Measurements from ENCODE around the gene IGFBP6.

Gene IGFBP6

GRCh38 chr12:53131844-53132243 is 34.4 kb downstream of the IGFBP6 start:
- Histone ChIP-seq H3K4me2 (ENCODE audit: low read length) (no peak overlapping the region), H3K27me3 (ENCODE audit: insufficient read depth, low read length) (no peaks in the 10 kb centered on the region), H3K9me2 (ENCODE audit: low read depth, low read length) (no peaks in the 10 kb centered on the region), H4K20me1 (ENCODE audit: insufficient read depth, low read length) (no peaks in the 10 kb centered on the region), H3K4me3 (ENCODE audit: low read depth, low read length, poor library complexity, severe bottlenecking) (no peak overlapping the region), H3K9ac (ENCODE audit: low read length) (no peak overlapping the region), H3K36me3 (ENCODE audit: insufficient read depth, low read length) (no peaks in the 10 kb centered on the region), H3K79me2 (ENCODE audit: insufficient read depth, low read length) (no peaks in the 10 kb centered on the region), H2AFZ (ENCODE audit: low read length) (no peak overlapping the region), H3F3A (ENCODE audit: insufficient read depth, low read length) (no peaks in the 10 kb centered on the region), H3K4me1 (ENCODE audit: insufficient read depth, low read length, severe bottlenecking) (no peaks in the 10 kb centered on the region), H3K9me3 (ENCODE audit: low read length) (peaks cover 1% of the 10 kb centered on the region; the same call in 1 of the 2 replicates), H3K27ac (ENCODE audit: low read depth, low read length, poor library complexity, severe bottlenecking) (no peak overlapping the region)
- TF ChIP-seq EZH2 (IDR thresholded peaks at IDR 0.05; ENCODE audit: borderline replicate concordance, low read length): no peak

- no peak overlapping the region for H3K9ac ChIP-seq (ENCODE audit: low read length)
- H4K20me1 ChIP-seq (ENCODE audit: insufficient read depth, low read length): no peaks in the 10 kb centered on the region
- no peak overlapping the region for H2AFZ ChIP-seq (ENCODE audit: low read length)
- no peaks in the 10 kb centered on the region for H3K4me1 ChIP-seq (ENCODE audit: insufficient read depth, low read length, severe bottlenecking)
- peaks cover 7% of the 10 kb centered on the region; the same call in 1 of the 2 replicates for H3K9me3 ChIP-seq (ENCODE audit: low read length)
- TF ChIP-seq CTCF (IDR thresholded peaks at IDR 0.05; ENCODE audit: low read length) (no peak), EZH2 (IDR thresholded peaks at IDR 0.05; ENCODE audit: borderline replicate concordance, low read length) (no peak)
- H3K4me3 ChIP-seq (ENCODE audit: low read depth, low read length, poor library complexity, severe bottlenecking): no peak overlapping the region
- H3K9me2 ChIP-seq (ENCODE audit: low read depth, low read length): no peaks in the 10 kb centered on the region
- no peaks in the 10 kb centered on the region for H3K79me2 ChIP-seq (ENCODE audit: insufficient read depth, low read length)
- no peaks in the 10 kb centered on the region for H3K27me3 ChIP-seq (ENCODE audit: insufficient read depth, low read length)
- H3K27ac ChIP-seq (ENCODE audit: low read depth, low read length, poor library complexity, severe bottlenecking): no peak overlapping the region
- H3F3A ChIP-seq (ENCODE audit: insufficient read depth, low read length): no peaks in the 10 kb centered on the region
- no peaks in the 10 kb centered on the region for H3K36me3 ChIP-seq (ENCODE audit: insufficient read depth, low read length)
- H3K4me2 ChIP-seq (ENCODE audit: low read length): no peak overlapping the region
Measured at GRCh38 chr12:53133722-53134121, 36.3 kb downstream of the IGFBP6 start.

- Histone ChIP-seq H4K20me1 (ENCODE audit: insufficient read depth, low read length) (no peaks in the 10 kb centered on the region), H3K9ac (ENCODE audit: low read length) (no peak overlapping the region), H3F3A (ENCODE audit: insufficient read depth, low read length) (peaks cover 4% of the 10 kb centered on the region; the same call in 1 of the 2 replicates), H3K9me3 (ENCODE audit: low read length) (0 out of 2 replicates have a peak, but pooled peaks cover 3% of the 10 kb centered on the region), H3K79me2 (ENCODE audit: insufficient read depth, low read length) (no peaks in the 10 kb centered on the region), H2AFZ (ENCODE audit: low read length) (no peak overlapping the region), H3K4me1 (ENCODE audit: insufficient read depth, low read length, severe bottlenecking) (no peaks in the 10 kb centered on the region), H3K27me3 (ENCODE audit: insufficient read depth, low read length) (no peaks in the 10 kb centered on the region), H3K27ac (ENCODE audit: low read depth, low read length, poor library complexity, severe bottlenecking) (no peak overlapping the region), H3K4me2 (ENCODE audit: low read length) (no peak overlapping the region), H3K4me3 (ENCODE audit: low read depth, low read length, poor library complexity, severe bottlenecking) (no peak overlapping the region), H3K36me3 (ENCODE audit: insufficient read depth, low read length) (no peaks in the 10 kb centered on the region), H3K9me2 (ENCODE audit: low read depth, low read length) (no peaks in the 10 kb centered on the region)
- TF ChIP-seq EZH2 (IDR thresholded peaks at IDR 0.05; ENCODE audit: borderline replicate concordance, low read length) (no peak), CTCF (IDR thresholded peaks at IDR 0.05; ENCODE audit: low read length) (no peak)
Measured at GRCh38 chr12:53143355-53143754, 45.9 kb downstream of the IGFBP6 start.
